NCI-H510A treated with DMSO at 0.1 percent for 48 hours (cell line): ENCODE data around the gene MPHOSPH9.

Source experiments
- DNase-seq: peaks from one replicate; lab custom pipeline; 2025; lab: John Stamatoyannopoulos, UW

Gene MPHOSPH9

GRCh38 chr12:123126294-123127181 is 106.4 kb downstream of the MPHOSPH9 start:
- no peak for DNase-seq

- no peak for DNase-seq
Measured at GRCh38 chr12:123122626-123123025, 110.3 kb downstream of the MPHOSPH9 start.

DNA sequence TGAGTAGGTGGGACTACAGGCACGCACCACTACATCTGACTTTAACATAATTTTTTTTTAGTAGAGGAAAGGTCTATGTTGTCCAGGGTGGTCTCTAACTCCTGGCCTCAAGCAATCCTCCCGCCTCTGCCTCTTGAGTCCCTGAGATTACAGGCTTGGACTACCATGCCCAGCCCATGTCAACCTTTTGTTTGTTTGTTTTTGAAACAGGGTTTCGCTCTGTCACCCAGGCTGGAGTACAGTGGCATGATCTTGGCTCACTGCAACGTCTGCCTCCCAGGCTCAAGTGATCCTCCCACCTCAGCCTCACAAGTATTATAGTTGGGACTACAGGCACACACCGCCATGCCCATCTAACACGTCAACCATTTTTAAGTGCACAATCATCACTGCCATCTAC is 111.3 kb downstream of the MPHOSPH9 start:
- DNase-seq = peak; percentile 48

- DNase-seq = peak; percentile 90
Measured at GRCh38 chr12:123120452-123121166, 112.3 kb downstream of the MPHOSPH9 start.

GRCh38 chr12:123119808-123120207 is 113.1 kb downstream of the MPHOSPH9 start:
- peak; percentile 51 for DNase-seq

DNA sequence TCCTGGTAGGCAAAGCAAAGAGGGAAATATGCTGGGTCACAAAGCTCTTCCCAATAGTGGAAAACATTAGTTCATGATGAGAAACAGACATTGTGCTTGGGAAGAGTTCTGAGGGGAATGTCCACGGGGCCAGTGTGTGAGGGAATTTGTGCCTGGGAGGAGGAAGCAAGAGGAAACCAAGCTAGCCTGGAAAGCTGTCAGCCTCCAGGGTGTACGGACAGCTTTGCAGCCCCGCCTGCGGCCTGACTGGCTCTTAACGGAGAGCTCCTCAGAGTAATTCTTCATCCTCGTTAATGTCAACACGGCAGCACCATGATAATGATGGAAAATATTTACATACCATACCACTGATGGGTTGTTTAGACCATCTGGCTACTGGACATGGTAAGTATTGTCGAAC is 114.4 kb downstream of the MPHOSPH9 start:
- DNase-seq = peak; percentile 95

DNA sequence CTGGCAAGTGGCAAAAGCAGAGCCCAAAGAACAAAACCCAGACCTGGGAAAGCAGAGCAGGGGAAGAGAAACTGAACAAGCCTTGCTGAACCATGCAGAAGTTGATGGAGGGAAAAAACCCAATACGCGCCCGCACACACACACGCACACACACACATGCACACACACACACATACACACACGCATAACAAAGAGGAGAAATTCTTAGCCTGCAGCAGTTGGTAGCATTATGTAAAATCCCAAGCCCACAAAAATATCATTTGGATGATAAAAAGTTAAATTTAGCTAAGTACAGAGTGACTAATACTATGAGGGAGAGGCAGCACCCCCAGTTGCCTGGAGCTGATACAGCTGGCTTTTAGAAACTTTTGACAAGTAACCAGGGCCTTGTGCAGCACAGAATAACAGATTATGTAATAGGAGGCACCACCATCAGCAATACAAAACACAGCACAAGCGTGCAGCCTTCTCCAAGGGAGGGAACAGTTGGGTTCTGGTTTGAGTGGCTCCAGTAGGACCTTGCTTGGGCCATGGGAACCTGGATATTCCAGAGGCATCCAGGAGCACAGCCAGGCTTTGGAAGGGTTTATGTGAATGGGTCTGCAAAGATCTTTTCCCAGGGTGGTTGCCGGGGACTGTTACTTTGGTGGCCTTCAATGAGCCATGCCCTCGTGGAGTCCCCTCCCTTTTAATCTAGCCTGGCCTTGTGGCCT is 117.4 kb downstream of the MPHOSPH9 start:
- DNase-seq = no peak

GRCh38 chr12:123114304-123115083 is 118.4 kb downstream of the MPHOSPH9 start:
- DNase-seq = no peak

- peak; percentile 81 for DNase-seq
Measured at GRCh38 chr12:123113026-123113425, 119.9 kb downstream of the MPHOSPH9 start.

DNA sequence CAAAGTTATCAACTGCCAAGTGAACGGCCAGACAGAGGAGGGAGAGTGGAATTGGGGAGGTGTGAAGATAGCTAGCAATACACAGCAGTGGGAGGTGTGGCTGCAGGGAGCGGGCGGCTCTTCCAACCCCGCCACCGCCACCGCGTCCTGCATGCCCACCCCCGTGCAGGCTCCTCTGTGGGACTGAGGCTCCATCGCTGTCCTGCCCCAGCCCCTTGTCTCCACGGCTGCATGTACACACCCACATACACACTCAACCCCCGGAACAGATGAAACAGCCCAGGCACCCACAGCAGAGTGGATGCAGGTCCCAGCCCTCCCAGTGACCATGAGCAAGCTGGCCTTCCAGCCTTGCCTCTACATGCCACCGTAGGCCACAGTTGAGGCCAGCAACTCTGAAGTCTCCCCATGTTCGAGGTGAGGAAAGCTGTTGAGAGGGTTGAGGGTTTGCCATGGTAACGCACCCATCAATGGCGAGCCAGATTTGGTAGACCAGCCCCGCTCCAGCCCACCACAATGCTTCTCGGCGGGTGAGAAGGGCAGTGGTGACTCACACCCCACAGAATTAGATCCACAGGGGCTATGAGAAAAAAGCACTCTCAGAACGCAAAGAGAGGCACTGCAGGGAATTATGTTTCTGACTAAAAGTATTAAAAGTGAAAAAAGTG is 121.3 kb downstream of the MPHOSPH9 start:
- DNase-seq = no peak

DNA sequence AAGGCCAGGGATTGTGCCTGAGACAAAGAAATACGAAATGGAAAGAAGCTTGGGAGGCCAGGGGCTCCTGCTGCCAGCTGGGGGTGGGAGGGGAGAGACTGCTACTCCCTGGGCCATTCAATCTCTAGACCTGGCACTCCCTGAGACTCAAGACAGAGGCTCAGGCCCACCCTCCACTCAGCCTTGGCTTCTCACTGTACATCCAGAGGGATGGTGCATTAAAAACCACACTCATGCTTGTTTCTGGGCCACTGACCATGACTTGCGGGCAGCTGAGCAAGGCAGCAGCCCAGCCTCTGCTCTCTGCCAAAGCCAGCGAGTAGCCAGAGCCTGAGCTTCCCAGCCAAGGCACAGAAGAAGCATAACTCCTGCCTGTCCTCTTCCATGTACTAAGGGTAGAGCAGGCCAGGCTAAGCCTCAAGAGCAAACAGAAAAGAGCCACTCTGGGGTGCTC is 123.6 kb downstream of the MPHOSPH9 start:
- no peak for DNase-seq

DNA sequence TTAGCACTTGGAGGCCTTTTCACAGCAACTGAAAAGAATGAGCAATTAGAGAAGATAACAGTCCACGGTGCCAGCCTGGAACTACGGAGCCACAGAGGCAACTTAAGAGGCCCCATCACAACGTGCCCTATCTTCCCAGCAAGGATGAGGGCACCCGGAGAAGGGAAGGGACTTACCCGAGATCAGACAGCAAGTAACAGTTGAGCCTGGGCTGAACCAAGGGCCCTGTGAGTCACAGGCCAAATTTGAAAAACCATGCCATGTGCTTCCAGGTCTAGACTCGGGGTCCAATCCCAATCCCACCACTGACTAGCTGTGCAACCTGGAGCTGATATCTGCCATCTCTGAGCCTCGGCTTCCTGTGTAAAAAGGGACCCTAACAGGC is 124.3 kb downstream of the MPHOSPH9 start:
- no peak for DNase-seq

- no peak for DNase-seq
Measured at GRCh38 chr12:123107926-123108681, 124.8 kb downstream of the MPHOSPH9 start.

GRCh38 chr12:123106640-123107359 is 126.1 kb downstream of the MPHOSPH9 start:
- DNase-seq = peak; percentile 31

DNA sequence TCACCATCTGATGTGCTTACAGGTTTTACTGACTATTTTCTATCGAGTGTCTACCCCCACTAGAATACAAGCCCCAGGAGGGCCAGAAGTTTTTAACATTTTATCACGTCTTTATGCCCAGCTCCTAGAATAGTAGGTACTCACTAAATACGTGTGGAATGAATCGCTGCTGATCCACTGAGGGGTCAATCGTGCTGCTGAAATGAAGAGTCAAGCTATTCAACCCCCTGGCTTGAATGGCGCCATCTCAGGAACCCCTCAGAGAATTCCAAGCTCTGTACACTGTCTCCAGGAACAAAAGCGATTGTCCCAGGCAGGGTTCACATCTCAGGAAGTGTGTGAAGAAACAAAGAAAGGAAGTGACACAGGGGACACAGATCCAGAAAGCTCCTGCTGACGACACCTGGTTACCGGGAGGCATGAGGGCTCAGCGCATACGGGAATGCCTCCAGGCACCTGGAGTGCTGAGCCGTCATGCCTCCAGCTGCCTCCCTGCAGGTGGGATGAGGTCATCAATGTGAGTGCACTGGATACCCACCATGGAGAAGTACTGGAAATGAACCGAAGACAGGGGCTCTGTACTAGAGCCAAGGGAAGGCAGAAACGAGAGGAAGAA is 127.6 kb downstream of the MPHOSPH9 start:
- DNase-seq = peak; percentile 95

GRCh38 chr12:123104809-123105208 is 128.1 kb downstream of the MPHOSPH9 start:
- DNase-seq = no peak
